GM21723 (cell line): ENCODE measurements around the gene WDCP.

Experiments used
- ATAC-seq: cut with Tn5 transposase; IDR thresholded peaks from one replicate; pipeline ENCODE4 v1.9.1; 2021; ENCODE audit warnings: mild to moderate bottlenecking, moderate library complexity; ENCODE audit not compliant: unreplicated experiment

The WDCP gene

GRCh38 chr2:24008672-24009366 lies 38.4 kb downstream of the WDCP start:
- ATAC-seq: no peak

- ATAC-seq: no peak
Observed at GRCh38 chr2:24007693-24008092, 39.5 kb downstream of the WDCP start.

GRCh38 chr2:23994567-23994966 lies 52.6 kb downstream of the WDCP start:
- ATAC-seq: no peak

GRCh38 chr2:23993736-23994269 lies 53.4 kb downstream of the WDCP start:
- no peak for ATAC-seq

GRCh38 chr2:23992931-23993330 lies 54.3 kb downstream of the WDCP start:
- ATAC-seq: no peak

- no peak for ATAC-seq
Observed at GRCh38 chr2:23988371-23988770, 58.8 kb downstream of the WDCP start.
